Inferior parietal cortex (tissue), 1 donor: Measurements from ENCODE around the gene SLC35F1.
A peak's percentile ranks its signal among the peaks of the same experiment; 100 is the strongest.

Source experiments
- DNase-seq: peaks from one replicate; pipeline ENCODE4 v3.0.0-alpha.2; 2016; ENCODE audit errors: extremely low spot score

The SLC35F1 gene

GRCh38 chr6:118277631-118278030 is 370.6 kb downstream of the SLC35F1 start:
- no peak for DNase-seq

GRCh38 chr6:118280210-118280609 is 373.1 kb downstream of the SLC35F1 start:
- no peak for DNase-seq

DNA sequence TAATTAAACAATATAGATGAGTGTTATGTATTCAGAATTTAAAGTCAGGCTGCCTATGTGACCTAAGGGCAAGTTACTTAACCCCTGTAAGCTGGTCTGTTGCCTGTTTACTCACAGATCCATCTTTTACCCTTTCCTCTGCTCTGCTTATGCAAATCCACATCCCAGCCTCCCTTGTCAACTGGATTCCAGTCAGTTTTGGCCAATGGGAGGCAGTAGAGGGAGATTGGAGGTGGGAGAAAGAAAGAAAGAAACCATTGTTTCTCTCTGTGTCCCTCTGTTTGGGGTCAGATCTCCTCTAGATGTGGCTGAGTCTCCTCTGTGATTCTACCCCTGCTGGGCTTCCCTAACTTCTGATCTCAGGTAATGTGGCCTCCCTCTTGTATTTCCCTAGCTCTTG is 374.2 kb downstream of the SLC35F1 start:
- DNase-seq, result no peak

DNA sequence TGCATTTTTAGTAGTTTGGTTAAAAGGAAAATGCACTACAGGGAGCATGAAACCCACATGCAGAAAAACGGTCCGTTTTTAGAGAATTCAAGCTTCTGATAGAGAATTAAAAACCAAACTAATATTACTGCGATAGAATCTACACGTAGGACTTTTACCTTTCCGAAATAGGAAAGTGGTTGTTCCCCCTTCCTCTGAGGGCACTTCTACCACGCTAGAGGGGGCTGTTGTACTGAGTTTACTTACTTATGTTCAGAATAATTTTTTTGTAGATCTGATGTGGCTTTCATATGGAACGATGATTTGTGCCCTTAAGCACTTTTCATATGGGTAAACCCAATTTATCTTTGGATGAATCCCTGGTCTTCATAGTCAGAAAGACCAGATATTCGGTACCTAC is 376.7 kb downstream of the SLC35F1 start:
- DNase-seq, result peak; percentile 80

DNA sequence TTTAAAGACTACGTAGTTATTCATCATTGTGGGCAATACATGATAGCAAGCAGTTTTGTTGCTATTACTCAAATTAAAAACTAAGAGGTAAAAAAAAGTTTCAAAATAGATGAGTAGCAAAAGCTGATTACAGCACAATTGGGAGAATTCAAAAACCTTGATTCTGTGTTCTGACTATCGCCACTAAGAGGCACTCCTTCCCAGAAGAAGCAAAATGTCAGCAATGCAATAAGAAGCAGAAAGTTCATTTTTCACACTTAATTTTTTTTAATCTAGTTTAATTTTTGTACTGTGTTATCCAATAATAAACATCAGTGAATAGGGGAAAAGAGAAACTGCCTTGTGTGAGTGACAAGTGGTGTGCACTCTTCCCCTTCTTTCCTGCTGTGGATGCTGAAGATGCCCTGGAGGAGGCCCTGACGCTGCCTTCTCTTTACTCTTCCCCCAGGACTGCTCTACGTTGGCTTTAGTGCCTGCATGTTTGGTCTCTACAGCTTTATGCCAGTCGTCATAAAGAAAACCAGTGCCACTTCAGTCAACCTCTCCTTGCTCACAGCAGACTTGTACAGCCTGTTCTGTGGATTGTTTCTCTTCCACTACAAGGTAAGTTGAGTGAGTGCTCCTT is 377.8 kb downstream of the SLC35F1 start:
- DNase-seq, result peak; percentile 48

DNA sequence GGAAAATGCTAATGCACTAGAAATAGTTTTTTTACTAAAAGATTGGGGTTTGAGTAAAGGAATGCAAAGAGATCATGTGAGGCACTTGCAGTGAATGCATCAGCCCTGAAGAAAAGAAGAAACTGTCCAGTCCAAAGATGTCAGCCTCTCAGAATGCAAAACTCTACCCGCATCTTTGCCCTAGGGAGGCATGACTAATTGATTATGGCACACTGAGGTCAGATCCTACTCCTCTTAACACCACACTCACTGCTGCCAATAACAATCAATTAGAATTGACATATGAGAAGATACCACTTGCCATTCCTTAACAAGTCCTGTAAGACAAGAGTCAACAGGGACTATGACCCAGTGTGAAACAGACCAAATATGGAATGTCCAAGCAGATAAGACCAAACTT is 378.7 kb downstream of the SLC35F1 start:
- no peak for DNase-seq

GRCh38 chr6:118288355-118289124 is 381.5 kb downstream of the SLC35F1 start:
- no peak for DNase-seq

GRCh38 chr6:118292558-118292957 is 385.5 kb downstream of the SLC35F1 start:
- DNase-seq, result no peak

DNA sequence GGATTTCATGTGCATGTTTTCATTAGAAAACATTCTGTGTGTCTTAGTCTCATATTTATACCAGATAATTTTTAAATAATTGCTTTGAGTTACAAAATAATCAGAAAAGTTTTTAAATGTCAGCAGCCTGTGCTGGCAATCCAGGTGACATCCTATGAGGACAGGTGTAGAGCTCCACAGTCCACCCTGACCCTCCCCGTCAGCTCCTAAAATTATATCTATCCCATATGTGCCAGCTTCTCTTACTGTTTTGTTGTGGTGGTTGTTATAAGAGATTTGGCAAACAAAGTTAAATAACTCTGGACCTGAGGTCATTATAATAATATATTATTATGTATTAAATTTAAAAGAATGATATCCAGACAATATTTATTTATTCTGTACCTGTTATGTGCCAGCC is 387.8 kb downstream of the SLC35F1 start:
- DNase-seq, result no peak

DNA sequence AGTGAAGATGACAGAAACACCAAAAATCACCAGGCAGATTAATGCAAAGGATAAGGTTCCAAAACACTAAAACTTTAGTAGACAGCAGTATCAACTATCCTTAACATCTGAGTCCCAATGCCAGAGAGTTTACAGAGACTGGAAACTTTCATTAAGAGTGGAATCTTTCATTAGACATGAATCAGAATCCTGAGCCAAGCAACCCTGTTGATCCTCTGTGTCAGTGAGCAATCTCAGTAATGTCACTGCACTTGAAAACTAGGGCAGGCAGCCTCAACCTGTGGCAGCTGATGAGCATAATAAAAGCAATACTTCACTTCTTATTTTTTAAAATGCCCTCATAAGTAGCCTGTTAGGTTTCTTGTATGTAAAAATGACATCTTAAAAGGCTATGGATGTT is 388.3 kb downstream of the SLC35F1 start:
- no peak for DNase-seq

DNA sequence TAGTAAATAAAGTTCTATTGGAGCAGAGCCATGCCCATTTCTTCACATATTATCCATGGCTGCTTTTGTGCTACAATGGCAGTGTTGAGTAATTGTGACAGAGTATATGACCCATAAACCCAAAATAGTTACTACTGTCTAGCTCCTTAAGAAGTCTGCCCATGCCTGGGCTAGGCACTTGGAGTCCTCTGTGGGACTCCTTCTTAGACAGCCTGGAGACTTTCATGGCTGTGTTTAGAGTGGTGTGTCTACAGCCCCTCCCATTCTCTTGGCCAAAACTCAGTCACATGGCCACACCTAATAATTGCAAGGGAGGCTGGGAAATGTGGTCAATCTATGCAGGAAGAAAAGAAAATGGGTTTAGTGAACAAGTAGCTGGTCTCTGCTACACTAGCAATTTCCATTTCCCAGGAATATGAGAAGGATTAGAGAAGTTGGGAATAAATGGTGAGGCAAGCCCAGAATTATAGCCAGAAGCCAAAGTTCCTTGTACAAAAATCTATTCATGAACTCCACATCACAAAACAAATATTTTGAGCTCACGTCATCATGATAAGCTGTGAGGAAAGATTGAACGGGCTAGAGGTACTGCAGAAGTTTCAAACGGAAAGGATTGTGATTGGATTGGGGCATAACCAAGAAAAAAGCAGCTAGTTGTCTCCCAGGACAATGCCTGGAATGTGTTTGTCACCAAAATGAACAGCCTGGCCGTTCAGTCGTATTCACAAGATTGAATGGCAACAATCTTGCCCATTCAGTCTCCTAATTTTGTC is 389.3 kb downstream of the SLC35F1 start:
- no peak for DNase-seq

GRCh38 chr6:118297821-118298220 is 390.8 kb downstream of the SLC35F1 start:
- no peak for DNase-seq

DNA sequence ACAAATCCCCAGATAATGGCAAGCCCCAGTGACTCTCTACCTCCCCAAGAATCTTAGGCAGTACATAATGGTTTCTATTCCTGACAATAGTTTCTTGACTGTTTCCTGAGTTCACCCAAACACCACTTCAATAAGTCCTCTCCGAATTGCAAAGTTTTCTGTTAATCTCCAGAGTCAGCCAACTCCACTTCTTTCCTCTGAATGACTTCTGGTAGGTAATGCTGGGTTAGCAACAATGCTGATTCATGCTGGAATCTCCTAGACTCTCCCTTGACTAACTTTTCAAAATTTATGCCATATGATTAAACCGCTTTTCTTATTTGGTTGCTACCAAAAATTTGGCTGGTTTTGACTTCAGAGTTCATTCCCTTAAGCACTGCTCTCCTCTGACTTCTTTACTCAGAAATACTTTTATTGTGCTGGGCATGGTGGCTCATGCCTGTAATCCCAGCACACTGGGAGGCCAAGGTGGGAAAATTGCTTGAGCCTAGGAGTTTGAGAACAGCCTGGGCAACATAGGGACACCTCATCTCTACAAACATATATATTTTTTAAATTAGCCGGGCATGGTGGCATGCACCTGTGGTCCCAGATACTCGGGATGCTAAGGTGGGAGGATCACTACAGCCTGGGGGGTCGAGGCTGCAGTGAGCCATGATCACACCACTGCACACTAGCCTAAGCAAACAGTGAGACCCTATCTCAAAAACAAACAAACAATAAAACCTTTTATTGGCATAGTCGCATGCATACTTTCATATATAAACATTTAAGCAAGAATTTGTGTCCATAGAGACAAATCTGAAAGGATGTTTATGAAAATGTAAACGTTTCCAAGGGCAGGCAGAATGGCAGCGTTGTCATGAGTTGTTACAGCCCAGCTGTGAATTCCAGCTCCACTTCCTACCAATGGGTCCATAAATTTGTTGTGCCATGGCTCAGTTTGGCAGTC is 391.7 kb downstream of the SLC35F1 start:
- DNase-seq, result no peak

- DNase-seq, result no peak
Measured at GRCh38 chr6:118299457-118299856, 392.4 kb downstream of the SLC35F1 start.

DNA sequence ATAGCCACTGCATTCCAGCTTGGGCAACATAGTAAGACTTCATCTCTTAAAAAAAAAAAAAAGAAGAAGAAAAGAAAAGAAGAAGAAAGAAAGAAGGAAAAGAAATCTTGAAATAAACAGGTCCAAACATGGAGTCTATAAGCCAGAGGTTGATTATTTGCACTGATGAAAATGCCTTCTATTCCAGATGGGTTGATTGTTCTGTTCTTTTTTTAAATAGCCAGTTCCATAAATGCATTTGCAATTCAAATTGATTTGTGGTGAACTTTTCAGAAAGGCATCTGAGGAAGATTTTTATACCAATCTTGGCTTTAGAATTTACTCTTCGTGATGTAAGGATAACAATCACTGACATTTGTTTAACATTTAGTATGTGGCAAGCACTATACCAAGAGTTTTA is 397.3 kb downstream of the SLC35F1 start:
- DNase-seq, result no peak

GRCh38 chr6:118305081-118305480 is 398.0 kb downstream of the SLC35F1 start:
- DNase-seq, result no peak

GRCh38 chr6:118306392-118307238 is 399.6 kb downstream of the SLC35F1 start:
- no peak for DNase-seq

GRCh38 chr6:118307581-118307980 is 400.5 kb downstream of the SLC35F1 start:
- no peak for DNase-seq

DNA sequence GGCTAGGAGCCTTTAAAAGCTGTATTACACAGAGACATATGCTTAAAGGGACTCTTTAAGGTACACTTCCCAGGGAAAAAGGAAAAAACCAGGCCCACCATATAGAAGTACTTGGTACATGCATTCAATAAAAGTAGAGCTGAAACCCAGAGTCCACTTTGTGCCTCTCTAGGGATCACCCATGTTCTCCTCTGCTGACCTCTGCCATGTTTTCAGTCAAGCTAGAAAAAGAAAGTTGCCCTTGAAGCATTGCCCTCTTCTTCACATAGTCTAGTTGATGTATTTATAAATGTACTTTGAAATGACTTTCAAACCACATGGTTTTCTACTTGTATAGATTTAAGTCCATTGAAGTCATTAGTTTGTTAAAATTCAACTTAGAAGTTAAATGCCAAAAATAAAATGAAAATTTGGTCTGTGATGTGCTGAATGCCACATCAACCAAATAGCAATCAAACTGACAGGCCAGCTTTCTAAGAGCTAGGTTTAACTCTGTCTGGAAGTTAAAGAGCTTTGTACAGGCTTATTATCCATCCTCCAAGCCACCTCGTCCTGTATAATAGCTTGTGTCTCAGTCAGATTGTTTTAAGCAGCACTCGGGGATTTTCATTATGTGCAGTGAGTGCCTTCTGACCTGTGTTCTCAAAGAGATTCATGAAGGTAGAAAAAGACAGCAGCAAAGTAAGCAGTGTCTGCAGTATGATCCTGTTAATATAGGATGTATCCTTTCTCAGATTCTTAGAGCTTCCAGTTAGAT is 402.5 kb downstream of the SLC35F1 start:
- no peak for DNase-seq

GRCh38 chr6:118313208-118313607 is 406.1 kb downstream of the SLC35F1 start:
- no peak for DNase-seq
